B cell (primary cell): ENCODE results near the gene KLF5.

ENCODE experiments used
- EZH2 ChIP-seq: IDR thresholded peaks from 2 replicates; pipeline ENCODE4 v1.6.1; 2012; ENCODE audit warnings: borderline replicate concordance, low read depth, mild to moderate bottlenecking, moderate library complexity, low read length; ENCODE audit not compliant: insufficient read depth, poor library complexity, severe bottlenecking
- TF ChIP-seq, protein P1 (sequence below): fragments of 200-600 bp; IDR thresholded peaks from one replicate; pipeline ENCODE4 v1.8.0; 2022; ENCODE audit warnings: antibody characterized with exemption, mild to moderate bottlenecking

DNA sequence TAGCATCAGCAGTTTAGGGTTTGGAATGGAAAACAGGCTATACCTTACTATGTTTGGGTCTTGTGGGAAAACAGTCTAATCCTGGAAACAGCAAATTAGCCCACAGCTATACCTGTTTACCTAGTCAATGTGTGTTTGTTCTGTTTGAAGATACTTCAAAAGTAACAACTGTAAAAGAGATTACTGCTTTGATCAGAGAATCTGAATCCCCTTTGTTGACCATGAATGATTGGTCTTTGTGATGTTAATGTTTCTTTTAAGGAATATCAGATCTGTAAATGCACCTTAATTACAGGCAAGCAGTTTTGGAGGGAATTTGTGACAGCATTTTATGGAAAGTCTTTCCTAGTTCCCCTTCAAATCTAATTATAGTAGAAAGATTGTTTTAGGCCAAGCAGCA, 20.7 kb upstream of the KLF5 start:
- TF ChIP-seq, protein P1, sequence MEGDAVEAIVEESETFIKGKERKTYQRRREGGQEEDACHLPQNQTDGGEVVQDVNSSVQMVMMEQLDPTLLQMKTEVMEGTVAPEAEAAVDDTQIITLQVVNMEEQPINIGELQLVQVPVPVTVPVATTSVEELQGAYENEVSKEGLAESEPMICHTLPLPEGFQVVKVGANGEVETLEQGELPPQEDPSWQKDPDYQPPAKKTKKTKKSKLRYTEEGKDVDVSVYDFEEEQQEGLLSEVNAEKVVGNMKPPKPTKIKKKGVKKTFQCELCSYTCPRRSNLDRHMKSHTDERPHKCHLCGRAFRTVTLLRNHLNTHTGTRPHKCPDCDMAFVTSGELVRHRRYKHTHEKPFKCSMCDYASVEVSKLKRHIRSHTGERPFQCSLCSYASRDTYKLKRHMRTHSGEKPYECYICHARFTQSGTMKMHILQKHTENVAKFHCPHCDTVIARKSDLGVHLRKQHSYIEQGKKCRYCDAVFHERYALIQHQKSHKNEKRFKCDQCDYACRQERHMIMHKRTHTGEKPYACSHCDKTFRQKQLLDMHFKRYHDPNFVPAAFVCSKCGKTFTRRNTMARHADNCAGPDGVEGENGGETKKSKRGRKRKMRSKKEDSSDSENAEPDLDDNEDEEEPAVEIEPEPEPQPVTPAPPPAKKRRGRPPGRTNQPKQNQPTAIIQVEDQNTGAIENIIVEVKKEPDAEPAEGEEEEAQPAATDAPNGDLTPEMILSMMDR, result no peak
- TF ChIP-seq EZH2, result no peak
